Body of pancreas (tissue), 4 donors: ENCODE data around the gene SYTL1.

Source experiments
- CTCF ChIP-seq, 7 experiments: fragments of 450-650 bp in 4 of 7; fragments of 200-600 bp in 3 of 7; sonication (generic) in 3 of 7; IDR thresholded peaks; one replicate each; pipeline ENCODE4 v1.5.1; 2016 to 2019; ENCODE audit warnings: antibody characterized with exemption in 7 of 7
- POLR2A ChIP-seq, 3 donors: fragments of 450-650 bp; IDR thresholded peaks; one replicate each; pipeline ENCODE4 v1.6.1; 2016; ENCODE audit warnings: antibody characterized with exemption in 3 of 3, mild to moderate bottlenecking in 2 of 3

GRCh38 chr1:27333717-27334279 lies 8.0 kb upstream of the SYTL1 start:
- TF ChIP-seq CTCF (IDR thresholded peaks at IDR 0.05) (no peak), POLR2A (IDR thresholded peaks at IDR 0.05) (no peak)
